CD8-positive, alpha-beta memory T cell (primary cell): ENCODE results near the gene DNAJB1. TPM values are rescaled to one million over a fixed set of nuclear protein-coding genes. Genes with fewer than 3 reads are reported as not detected.

Experiments used
- CTCF ChIA-PET: fragments of 350-600 bp; sonication (Branson Sonifier 250); formaldehyde crosslinking; loops from one replicate; lab custom pipeline; 2021; ENCODE audit warnings: antibody characterized with exemption; lab: Charles Lee
- POLR2A ChIA-PET: fragments of 350-600 bp; sonication (Branson Sonifier 250); formaldehyde crosslinking; loops from one replicate; lab custom pipeline; 2021; ENCODE audit warnings: antibody characterized with exemption; lab: Charles Lee
- DNase-seq, 5 donors: peaks; one replicate each; pipeline versions ENCODE4 v3.0.0 to v3.0.0-alpha.2; 2020 to 2022; ENCODE audit warnings: mixed read lengths in 1 of 5
- H3K27ac ChIP-seq: one replicate; pipeline ENCODE4 v1.7.0; 2013; ENCODE audit warnings: low read depth, mild to moderate bottlenecking, low read length, moderate library complexity
- H3K27me3 ChIP-seq: 2 replicates; pipeline ENCODE4 v1.7.0; 2013; ENCODE audit warnings: low read length, mild to moderate bottlenecking; ENCODE audit not compliant: insufficient read depth, poor library complexity, severe bottlenecking
- H3K36me3 ChIP-seq: 2 replicates; pipeline ENCODE4 v1.7.0; 2013; ENCODE audit warnings: mild to moderate bottlenecking, low read length, moderate library complexity; ENCODE audit not compliant: insufficient read depth
- H3K4me1 ChIP-seq: 2 replicates; pipeline ENCODE4 v1.7.0; 2013; ENCODE audit warnings: mild to moderate bottlenecking, low read length, moderate library complexity; ENCODE audit not compliant: insufficient read depth
- H3K4me3 ChIP-seq: 2 replicates; pipeline ENCODE4 v1.7.0; 2013; ENCODE audit warnings: mild to moderate bottlenecking, low read length
- H3K9me3 ChIP-seq: 2 replicates; pipeline ENCODE4 v1.7.0; 2013; ENCODE audit warnings: mild to moderate bottlenecking, low read length
- H3K27ac Mint-ChIP-seq, 8 donors: one replicate each; pipeline ENCODE4 v1.8.0; 2020 to 2021; ENCODE audit warnings: mixed read lengths in 8 of 8, mild to moderate bottlenecking in 6 of 8, inconsistent platforms in 3 of 8, moderate library complexity in 3 of 8
- H3K27me3 Mint-ChIP-seq, 2 donors: one replicate each; pipeline ENCODE4 v1.8.0; 2020 to 2021; ENCODE audit warnings: mixed read lengths in 2 of 2, mild to moderate bottlenecking in 1 of 2, moderate library complexity in 1 of 2
- H3K36me3 Mint-ChIP-seq, 3 donors: one replicate each; pipeline ENCODE4 v1.8.0; 2020 to 2021; ENCODE audit warnings: mixed read lengths in 3 of 3, inconsistent platforms in 1 of 3, mild to moderate bottlenecking in 1 of 3
- H3K4me1 Mint-ChIP-seq, 3 donors: one replicate each; pipeline ENCODE4 v1.8.0; 2020 to 2021; ENCODE audit warnings: mixed read lengths in 3 of 3, inconsistent platforms in 1 of 3, mild to moderate bottlenecking in 1 of 3
- H3K4me3 Mint-ChIP-seq, 7 donors: one replicate each; pipeline ENCODE4 v1.8.0; 2020 to 2021; ENCODE audit warnings: mixed read lengths in 7 of 7, mild to moderate bottlenecking in 6 of 7, moderate library complexity in 4 of 7, inconsistent platforms in 2 of 7
- H3K9me3 Mint-ChIP-seq, 5 donors: one replicate each; pipeline ENCODE4 v1.8.0; 2020 to 2022; ENCODE audit warnings: mixed read lengths in 5 of 5, mild to moderate bottlenecking in 3 of 5, moderate library complexity in 2 of 5, inconsistent platforms in 1 of 5
- polyA plus RNA-seq: library from polyadenylated mRNA; unstranded; fragments of 300-500 nt; fragmentation: Illumina TruSeq; gene quantifications from one replicate; pipeline ENCODE4 v1.2.3, GENCODE V29; 2021
- total RNA-seq, 2 experiments: library from RNA; stranded (reverse); gene quantifications; one replicate each; pipeline ENCODE4 v1.2.3, GENCODE V29; 2021

The DNAJB1 gene
- total and polyA plus RNA-seq, 3 experiments from 2014 or later = 98.6 to 385 (median 103) TPM

- H3K4me3 Mint-ChIP-seq = peak overlapping the region; percentile 75 to 93 (median 88)
- H3K27ac Mint-ChIP-seq = peak overlapping the region; percentile 65 to 94 (median 81)
- no peaks in the 10 kb centered on the region for H3K27me3 Mint-ChIP-seq
- H3K4me1 Mint-ChIP-seq = peaks cover 19 to 34% (median 33%) of the 10 kb centered on the region in 3 donors
- H3K36me3 Mint-ChIP-seq = peaks cover 0 to 17% (median 4%) of the 10 kb centered on the region in 3 donors
- Histone ChIP-seq H3K4me3 (peak overlapping the region; percentile 66), H3K27ac (peak overlapping the region; percentile 51), H3K9me3 (no peaks in the 10 kb centered on the region), H3K4me1 (peaks cover 24% of the 10 kb centered on the region), H3K36me3 (no peaks in the 10 kb centered on the region), H3K27me3 (no peaks in the 10 kb centered on the region)
- DNase-seq = no peak
- ChIA-PET POLR2A (interaction anchor here (0.8 to 3.3 kb wide), 5 partner anchors 8 to 27 kb away, joined by 3 to 17 read pairs (median 3); partner anchors contain the start of gene DNAJB1), CTCF (interaction anchor here (0.9 to 2.2 kb wide), 6 partner anchors 9 to 61 kb away, joined by 3 to 11 read pairs (median 4); no protein-coding TSS in a partner anchor)
- no peaks in the 10 kb centered on the region for H3K9me3 Mint-ChIP-seq
Measured at GRCh38 chr19:14495672-14496028, 22.5 kb downstream of the DNAJB1 start.

DNA sequence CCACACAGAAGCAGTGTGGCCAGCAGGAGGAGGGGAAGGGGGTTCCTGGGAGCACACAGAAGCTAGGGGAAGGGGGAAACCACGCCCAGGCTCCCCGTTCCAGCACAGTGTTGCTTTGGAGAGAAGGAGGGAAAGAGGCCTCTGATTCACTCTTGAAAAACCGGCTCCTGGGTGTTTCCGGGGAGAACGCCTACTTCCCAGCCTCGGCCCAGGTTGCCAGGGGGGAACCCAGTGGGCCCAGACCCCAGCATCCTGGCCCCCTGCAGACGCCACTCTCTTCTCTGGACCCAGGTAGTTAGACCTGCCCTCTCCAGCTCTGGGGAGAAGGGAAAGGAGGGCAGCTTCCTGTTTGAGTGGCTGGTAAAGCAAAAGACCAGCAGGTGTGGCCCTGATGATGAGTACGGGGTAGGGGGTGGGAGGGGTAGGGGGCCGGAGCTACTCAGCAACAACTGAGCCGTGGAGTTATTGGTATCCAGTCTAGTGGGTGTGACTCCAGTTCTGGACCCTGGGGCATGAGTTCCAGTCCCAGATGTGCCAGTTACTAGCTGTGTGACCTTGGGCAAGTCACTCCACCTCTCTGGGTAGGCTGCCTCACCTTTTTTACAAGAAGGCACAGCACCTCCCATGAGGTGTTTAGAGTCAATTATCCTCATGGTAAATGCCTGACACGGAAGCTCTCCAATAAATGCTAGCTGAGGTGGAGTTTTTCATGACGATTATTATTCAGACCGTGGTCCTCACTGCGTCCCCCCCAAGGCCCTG lies 23.1 kb downstream of the DNAJB1 start:
- Mint-ChIP-seq H3K4me3 (peak overlapping the region; percentile 75 to 93 (median 88)), H3K27me3 (no peaks in the 10 kb centered on the region), H3K27ac (peak overlapping the region; percentile 65 to 94 (median 88)), H3K36me3 (peaks cover 0 to 17% (median 4%) of the 10 kb centered on the region in 3 donors), H3K4me1 (peaks cover 19 to 34% (median 33%) of the 10 kb centered on the region in 3 donors), H3K9me3 (no peaks in the 10 kb centered on the region)
- Histone ChIP-seq H3K36me3 (no peaks in the 10 kb centered on the region), H3K27me3 (no peaks in the 10 kb centered on the region), H3K4me3 (peak overlapping the region; percentile 66), H3K4me1 (peaks cover 24% of the 10 kb centered on the region), H3K9me3 (no peaks in the 10 kb centered on the region), H3K27ac (peak overlapping the region; percentile 51)
- CTCF ChIA-PET = interaction anchor here (0.9 to 2.2 kb wide), 6 partner anchors 10 to 61 kb away, joined by 3 to 11 read pairs (median 4); no protein-coding TSS in a partner anchor
- no peak for DNase-seq
- POLR2A ChIA-PET = interaction anchor here (0.5 to 3.3 kb wide), 7 partner anchors 9 to 71 kb away, joined by 3 to 17 read pairs (median 3); partner anchors contain the start of gene DNAJB1

DNA sequence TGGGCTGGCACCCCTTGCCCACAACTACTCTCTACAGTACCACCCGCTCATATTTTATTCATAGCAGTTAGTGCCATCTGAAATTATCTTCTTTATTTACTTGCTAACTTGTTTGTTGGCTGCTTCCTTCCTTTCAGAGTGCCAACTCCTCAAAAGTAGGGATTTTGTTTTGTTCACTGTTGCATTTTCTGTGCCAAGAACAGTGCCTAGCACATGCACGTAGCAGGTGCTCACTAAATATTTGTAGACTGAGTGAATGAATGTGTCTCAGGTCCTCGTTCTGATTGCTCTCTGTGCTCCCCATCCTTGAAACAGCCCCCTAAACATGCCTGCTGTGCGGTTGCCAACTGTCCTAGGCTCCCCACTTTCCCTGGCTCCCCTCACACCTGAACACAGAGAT lies 23.8 kb downstream of the DNAJB1 start:
- no peak overlapping the region for H3K4me3 ChIP-seq
- ChIA-PET CTCF (interaction anchor here (1.1 to 2.2 kb wide), 5 partner anchors 10 to 62 kb away, joined by 3 to 11 read pairs (median 4); no protein-coding TSS in a partner anchor), POLR2A (interaction anchor here (2.4 to 3.3 kb wide), 2 partner anchors 12 to 23 kb away, joined by 12 to 17 read pairs; partner anchors contain the start of gene DNAJB1)
- no peaks in the 10 kb centered on the region for H3K27me3 ChIP-seq
- peaks cover 19 to 34% (median 33%) of the 10 kb centered on the region in 3 donors for H3K4me1 Mint-ChIP-seq
- H3K4me1 ChIP-seq = peaks cover 24% of the 10 kb centered on the region
- H3K4me3 Mint-ChIP-seq = peak overlapping the region; percentile 49 to 93 (median 88)
- H3K27ac Mint-ChIP-seq = peak overlapping the region; percentile 65 to 94 (median 84)
- no peaks in the 10 kb centered on the region for H3K9me3 Mint-ChIP-seq
- no peaks in the 10 kb centered on the region for H3K36me3 ChIP-seq
- no peak overlapping the region for H3K27ac ChIP-seq
- peaks cover 2 to 24% (median 7%) of the 10 kb centered on the region in 3 donors for H3K36me3 Mint-ChIP-seq
- H3K27me3 Mint-ChIP-seq = no peaks in the 10 kb centered on the region
- H3K9me3 ChIP-seq = no peaks in the 10 kb centered on the region
- no peak for DNase-seq

DNA sequence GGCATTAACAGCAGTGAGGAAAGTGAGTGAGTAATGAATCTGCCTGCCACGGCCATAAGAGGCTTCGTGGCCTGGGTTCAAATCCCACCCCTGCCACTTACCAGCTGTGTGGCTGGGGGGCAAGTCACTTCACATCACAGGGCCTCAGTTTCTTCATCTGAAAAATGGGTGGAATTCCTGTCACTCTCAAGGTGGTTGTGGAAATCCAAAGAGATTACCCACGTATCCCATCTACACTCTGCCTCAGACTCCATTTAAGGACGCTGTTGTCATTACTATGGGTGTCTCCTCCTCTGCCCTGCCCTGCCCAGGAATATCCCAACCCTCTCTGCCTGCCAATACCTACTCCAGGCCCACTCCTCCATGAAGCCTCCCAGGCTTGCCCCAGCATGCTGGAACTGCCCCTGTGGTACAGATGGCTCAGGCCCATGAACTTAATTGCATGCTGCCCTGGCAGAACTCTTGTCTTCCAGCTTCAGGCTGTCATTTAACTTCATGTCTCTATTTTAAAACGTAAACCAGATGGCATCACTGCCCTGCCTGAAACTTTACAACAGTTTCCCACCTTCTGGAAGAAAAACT lies 25.4 kb downstream of the DNAJB1 start:
- Mint-ChIP-seq H3K27ac (peak overlapping the region in 5 of 8 donors; percentile 38 to 77 (median 54)), H3K4me3 (peak overlapping the region in 2 of 7 donors; percentile 24 to 40), H3K36me3 (peaks cover 5 to 36% (median 10%) of the 10 kb centered on the region in 3 donors), H3K9me3 (no peaks in the 10 kb centered on the region), H3K27me3 (no peaks in the 10 kb centered on the region), H3K4me1 (peaks cover 19 to 34% (median 33%) of the 10 kb centered on the region in 3 donors)
- no peak overlapping the region for H3K27ac ChIP-seq
- H3K36me3 ChIP-seq = no peaks in the 10 kb centered on the region
- no peaks in the 10 kb centered on the region for H3K27me3 ChIP-seq
- H3K4me1 ChIP-seq = peaks cover 24% of the 10 kb centered on the region
- H3K9me3 ChIP-seq = no peaks in the 10 kb centered on the region
- H3K4me3 ChIP-seq = no peak overlapping the region
- ChIA-PET CTCF (interaction anchor here (0.9 kb wide), 1 partner anchor 13 kb away, joined by 5 read pairs; no protein-coding TSS in a partner anchor), POLR2A (interaction anchor here (0.6 kb wide), 1 partner anchor 19 kb away, joined by 4 read pairs; no protein-coding TSS in a partner anchor)
- DNase-seq = no peak

- H3K36me3 ChIP-seq = no peaks in the 10 kb centered on the region
- peaks cover 5% of the 10 kb centered on the region for H3K4me1 ChIP-seq
- Mint-ChIP-seq H3K9me3 (no peaks in the 10 kb centered on the region), H3K4me3 (no peak overlapping the region), H3K27me3 (no peaks in the 10 kb centered on the region), H3K36me3 (peaks cover 5 to 40% (median 7%) of the 10 kb centered on the region in 3 donors), H3K27ac (no peak overlapping the region), H3K4me1 (peaks cover 7 to 9% (median 7%) of the 10 kb centered on the region in 3 donors)
- ChIA-PET CTCF (interaction anchor here (0.9 to 2.8 kb wide), 7 partner anchors 8 to 69 kb away, joined by 3 to 18 read pairs (median 5); no protein-coding TSS in a partner anchor), POLR2A (interaction anchor here (0.6 kb wide), 1 partner anchor 165 kb away, joined by 14 read pairs; no protein-coding TSS in a partner anchor)
- DNase-seq = no peak
- no peak overlapping the region for H3K27ac ChIP-seq
- H3K27me3 ChIP-seq = no peaks in the 10 kb centered on the region
- H3K4me3 ChIP-seq = no peak overlapping the region
- H3K9me3 ChIP-seq = no peaks in the 10 kb centered on the region
Measured at GRCh38 chr19:14487370-14488125, 30.6 kb downstream of the DNAJB1 start.

GRCh38 chr19:14482172-14482941 lies 35.8 kb downstream of the DNAJB1 start:
- H3K4me1 ChIP-seq = peaks cover 5% of the 10 kb centered on the region
- H3K9me3 ChIP-seq = no peaks in the 10 kb centered on the region
- peaks cover 6 to 11% (median 9%) of the 10 kb centered on the region in 3 donors for H3K4me1 Mint-ChIP-seq
- no peak overlapping the region for H3K27ac ChIP-seq
- H3K27me3 ChIP-seq = no peaks in the 10 kb centered on the region
- H3K9me3 Mint-ChIP-seq = no peaks in the 10 kb centered on the region
- CTCF ChIA-PET = interaction anchor here (1.6 to 5.7 kb wide), 4 partner anchors 10 to 134 kb away, joined by 4 to 29 read pairs (median 12); no protein-coding TSS in a partner anchor
- peak overlapping the region in 1 of 7 donors; percentile 13 for H3K4me3 Mint-ChIP-seq
- H3K36me3 ChIP-seq = no peaks in the 10 kb centered on the region
- no peak overlapping the region for H3K27ac Mint-ChIP-seq
- H3K4me3 ChIP-seq = no peak overlapping the region
- no peaks in the 10 kb centered on the region for H3K27me3 Mint-ChIP-seq
- no peak for DNase-seq
- POLR2A ChIA-PET = no interaction called here
- peaks cover 0 to 27% (median 1%) of the 10 kb centered on the region in 3 donors for H3K36me3 Mint-ChIP-seq
